HK-2 (cell line): ENCODE results near the gene MMAB.
"Not testable (repeated sequence)": the region's sequence is repeated elsewhere in the genome, so short reads cannot be mapped to it uniquely, and the experiment has no call there.

Source experiments
- DNase-seq: peaks from one replicate; pipeline ENCODE4 v3.0.0-alpha.2; 2018; ENCODE audit not compliant: unreplicated experiment

Gene MMAB

DNA sequence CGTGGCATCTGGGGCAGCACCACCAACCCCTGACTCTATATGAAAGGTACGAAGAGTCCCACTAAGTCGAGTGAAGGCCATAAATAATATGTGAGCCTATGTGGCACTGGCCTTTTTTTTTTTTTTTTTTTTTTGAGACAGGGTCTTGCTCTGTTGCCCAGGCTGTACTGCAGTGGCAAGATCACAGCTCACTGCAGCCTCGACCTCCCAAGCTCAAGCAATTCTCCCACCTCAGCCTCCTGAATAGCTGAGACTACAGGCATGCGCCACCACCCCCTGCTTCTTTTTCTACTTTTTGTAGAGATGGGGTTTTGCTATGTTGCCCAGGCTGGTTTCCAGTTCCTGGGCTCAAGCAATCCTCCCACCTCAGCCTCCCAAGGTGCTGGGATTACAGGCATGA lies 28.8 kb upstream of the MMAB start:
- not testable (repeated sequence) for DNase-seq

DNA sequence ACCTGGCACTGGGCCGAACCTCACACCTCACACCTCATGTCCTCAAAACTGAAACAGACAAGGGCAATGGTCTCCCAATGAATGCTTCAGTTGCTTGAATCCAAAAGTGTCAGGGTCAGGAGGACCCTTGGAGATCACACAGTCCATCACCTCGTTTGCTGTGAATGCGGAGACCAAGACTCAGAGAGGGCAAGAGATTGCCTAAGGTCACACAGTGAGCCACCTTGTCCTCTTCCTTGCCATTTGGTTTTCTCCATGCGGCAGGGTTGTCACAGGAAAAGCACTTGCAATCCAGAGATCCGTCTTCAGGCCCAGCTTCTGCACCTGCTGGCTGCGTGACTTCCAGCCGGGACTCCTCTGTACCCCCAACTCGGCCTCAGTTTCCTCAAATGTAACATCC lies 28.3 kb upstream of the MMAB start:
- no peak for DNase-seq

DNA sequence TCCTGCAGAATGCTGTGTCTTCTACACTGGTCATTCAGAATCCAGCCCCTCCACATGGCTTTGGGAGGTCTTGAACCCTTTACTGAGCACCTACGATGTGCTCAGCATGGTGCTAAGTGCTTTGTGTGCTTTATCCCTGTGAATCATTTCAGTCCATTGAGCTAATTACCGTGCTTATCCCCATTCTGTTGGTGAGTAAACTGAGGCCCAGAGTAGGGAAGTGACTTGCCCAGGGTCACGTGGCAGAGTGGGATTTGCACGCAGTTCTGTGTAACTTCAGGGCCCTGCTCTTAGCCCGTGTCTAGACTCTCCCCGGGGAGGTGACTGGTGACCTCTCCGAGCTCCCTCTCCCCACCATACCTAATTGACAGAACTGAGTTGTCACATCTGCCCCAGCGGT lies 27.7 kb upstream of the MMAB start:
- DNase-seq, result no peak

DNA sequence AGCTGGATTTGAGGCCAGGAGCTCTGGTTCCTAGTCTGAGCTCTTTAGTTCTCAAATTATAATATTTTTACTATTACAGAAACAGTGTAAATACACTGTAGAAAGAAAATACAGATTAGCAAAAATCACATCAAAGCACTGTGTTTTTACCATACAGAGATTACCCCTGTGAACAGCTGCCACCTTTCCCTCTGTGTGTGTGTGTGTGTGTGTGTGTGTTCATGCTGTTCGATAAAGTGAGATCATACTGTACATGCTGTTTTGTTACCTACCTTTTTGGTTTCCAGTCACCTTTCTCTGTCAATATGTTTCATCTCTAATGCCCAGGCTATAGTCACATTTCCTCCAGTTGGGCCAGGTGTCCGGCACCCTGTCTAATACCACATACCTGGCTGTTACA lies 27.2 kb upstream of the MMAB start:
- DNase-seq, result no peak

DNA sequence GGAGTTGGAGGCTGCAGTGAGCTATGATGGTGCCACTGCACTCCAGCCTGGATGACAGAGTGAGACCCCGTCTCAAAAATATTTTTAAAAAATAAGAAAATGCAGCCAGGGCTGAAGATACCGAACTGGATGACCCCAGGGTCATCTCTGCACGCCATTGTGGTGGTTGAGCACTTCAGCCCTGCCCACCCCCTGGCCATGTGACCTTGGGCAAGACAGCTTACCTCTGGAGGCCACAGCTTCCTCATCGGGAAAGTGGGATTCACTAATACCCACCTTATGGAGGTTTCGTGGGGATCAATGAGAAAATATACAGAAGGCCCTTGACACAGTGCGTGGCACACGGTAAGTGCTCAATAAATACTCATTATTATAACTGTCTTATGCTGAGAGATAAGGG lies 25.8 kb upstream of the MMAB start:
- DNase-seq, result no peak

DNA sequence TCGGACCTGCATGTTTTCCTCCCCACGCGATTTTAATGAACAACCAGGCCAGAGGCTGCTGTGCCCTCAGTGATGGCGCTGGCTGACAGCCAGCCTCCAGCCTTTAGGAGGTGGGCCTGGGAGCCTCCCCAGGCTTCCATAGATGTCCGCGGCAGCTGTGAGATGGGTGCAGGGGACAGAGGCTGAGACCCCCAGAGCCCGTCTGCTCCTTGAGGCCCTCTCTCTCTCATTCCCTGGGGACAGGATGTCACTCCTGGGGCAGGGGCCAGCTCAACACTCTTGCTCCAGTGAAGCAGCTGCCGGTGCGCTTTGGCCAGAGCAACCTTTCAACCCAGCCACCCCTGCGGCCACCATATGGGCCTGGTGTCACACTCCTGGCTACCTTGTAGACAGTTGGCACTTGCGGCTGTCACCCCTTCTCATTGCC lies 25.1 kb upstream of the MMAB start:
- DNase-seq, result no peak

DNA sequence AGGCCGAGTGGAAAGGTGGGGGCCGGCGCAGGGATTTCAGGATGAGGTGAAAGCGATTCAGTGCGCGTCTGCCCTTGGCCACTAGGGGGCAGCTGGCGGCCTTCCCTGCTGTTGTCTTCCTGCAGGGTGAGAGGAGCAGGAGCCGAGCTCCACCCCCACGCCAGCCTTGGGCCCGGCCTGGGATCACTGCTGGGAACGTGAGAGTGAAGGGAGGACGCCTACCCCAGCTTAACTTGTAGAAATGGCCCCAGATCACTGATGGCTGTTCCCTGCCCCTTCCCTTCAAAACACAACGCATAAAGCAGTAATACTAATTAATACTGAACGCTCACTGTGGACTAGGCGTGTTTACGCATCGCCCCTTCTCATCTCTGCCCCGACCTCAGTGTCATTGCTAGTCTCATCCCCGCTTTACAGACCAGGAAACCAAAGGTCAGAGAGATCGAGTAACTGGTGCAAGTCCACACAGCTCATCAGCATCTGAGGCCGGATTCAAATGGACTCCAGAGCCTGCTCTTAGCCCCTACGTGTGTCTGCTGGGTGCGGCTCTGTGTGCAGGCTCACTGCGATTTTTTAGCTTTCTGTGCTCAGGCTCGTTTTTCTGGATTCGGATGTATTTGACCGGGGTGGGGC lies 24.6 kb upstream of the MMAB start:
- peak; percentile 88 for DNase-seq

DNA sequence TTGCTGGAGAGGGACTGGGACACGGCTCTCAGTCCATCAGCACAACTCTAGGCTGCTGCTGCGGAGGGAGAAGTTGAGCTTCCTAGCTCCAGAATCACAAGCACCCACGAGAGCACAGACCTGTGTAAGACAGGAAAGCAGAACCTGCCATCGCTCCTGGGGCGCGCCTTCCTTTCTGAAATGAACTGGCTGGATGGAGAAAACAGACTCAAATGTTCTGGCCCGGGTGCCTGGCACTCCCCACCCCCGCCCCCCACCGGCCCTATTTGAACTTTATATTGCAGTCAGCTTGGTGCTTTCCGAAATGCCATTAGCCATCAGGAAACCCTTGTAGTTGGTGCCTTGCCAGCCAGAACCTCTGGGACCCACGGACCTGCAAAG lies 24.1 kb upstream of the MMAB start:
- DNase-seq, result no peak

DNA sequence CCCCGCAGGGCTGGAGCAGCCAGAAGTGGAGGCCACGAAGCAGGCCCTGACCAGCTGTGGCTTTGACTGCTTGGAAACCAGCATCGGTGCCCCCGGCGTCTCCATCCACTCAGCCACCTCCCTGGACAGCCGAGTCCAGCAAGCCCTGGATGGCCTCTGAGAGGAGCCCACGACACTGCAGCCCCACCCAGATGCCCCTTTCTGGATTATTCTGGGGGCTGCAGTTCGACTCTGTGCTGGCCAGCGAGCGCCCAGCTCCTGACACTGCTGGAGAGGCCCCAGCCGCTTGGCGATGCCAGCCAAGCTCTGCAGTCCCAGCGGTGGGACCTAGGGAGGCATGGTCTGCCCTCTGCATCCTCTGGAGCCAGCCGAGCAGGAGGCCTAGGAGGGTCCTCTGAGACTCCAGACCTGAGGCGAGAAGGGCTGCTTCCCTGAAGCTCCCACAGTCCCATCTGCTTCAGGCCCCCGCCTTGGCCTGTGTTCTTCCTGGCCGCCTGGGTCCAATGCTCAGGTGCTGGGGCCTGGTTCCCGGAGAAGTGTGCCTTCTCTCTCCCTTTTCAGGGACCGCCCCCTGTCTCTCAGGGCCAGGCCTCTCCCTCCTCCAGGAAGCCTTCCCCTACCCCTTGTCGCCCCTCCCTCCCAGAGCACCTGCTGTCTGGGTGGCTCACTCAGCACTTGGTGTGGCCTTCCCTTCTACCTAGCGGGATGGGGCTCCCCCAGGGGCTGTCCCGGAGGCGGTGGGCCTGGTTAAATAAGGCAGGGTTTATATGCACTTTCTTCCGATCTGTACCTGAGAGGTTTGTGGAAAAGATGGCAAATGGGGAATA lies 23.3 kb upstream of the MMAB start:
- DNase-seq, result no peak

DNA sequence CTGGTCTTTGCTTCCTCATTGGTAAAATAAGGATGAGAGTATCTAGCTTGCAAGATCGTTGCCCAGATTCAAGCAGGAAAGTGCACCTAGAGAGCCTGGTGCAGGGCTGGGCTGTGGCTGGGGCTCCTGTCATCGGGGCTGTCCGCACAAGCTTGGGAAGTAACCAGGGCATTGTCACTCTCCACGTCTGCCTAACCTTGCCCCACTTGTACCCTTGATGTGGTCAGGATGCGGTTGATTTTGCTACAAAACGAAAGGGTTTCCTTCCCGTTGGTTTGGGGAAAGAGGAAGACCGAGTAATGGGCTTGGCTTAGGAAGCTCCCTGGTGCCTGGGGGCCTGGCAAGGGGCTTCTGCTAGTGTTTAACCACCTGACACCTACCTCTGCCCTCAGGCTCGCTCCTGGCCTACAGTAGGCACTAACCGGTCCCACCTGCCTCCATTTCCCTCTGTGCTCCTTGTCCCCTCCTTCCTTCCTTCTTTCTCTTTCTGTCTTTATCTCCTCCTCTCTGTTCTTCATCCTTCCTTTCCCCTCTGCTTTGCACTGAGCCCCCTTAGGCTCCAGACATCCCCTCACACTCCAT lies 22.1 kb upstream of the MMAB start:
- no peak for DNase-seq

DNA sequence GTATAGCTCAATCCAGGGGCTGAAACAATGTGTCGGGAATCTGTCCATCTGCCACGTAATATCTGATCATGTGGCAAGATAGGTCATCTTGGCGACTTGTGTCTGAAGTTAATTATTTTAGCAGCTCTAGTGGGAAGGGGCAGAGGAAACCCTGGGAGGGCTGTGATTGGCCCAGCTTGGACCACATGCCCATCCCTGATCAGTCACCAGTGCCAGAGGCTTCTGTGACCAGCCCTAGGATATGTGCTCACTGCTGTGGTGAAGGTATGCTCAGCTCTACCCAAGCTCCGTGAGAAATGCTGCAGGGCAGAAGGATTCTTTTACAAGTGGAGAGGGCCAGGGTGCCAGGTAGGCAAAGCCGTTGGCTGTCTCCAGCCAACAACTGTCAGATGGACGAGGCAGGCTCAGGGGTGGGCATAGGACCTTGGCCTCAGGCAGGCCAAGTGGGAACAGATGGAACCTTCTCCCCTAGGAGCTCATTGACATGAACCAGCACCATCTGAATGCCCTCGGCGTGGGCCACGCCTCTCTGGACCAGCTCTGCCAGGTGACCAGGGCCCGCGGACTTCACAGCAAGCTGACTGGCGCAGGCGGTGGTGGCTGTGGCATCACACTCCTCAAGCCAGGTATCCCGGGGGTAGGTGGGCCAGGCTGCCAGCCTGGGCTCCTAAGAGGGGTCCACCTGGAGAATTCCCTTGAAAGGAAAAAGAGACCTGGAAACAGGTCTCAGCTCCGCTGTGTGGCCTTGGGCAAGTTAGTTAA lies 21.4 kb upstream of the MMAB start:
- DNase-seq, result no peak

DNA sequence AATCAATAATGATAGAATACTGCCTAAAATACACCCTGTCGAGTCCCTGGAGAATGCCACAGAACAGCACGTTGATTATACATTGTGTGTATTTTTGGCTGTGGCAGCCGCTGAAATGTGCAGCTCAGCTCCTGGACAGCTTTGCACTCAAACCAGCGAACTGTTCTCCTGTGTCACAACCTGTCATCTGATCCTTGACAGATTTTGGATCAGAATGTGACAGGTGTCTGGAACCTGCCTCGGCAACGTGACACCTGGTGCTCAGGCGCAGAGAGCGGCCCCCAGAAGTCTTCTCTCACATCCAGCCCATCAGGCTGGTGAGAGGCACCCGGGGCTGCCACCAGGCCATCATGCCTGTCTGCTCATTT lies 19.6 kb upstream of the MMAB start:
- no peak for DNase-seq

DNA sequence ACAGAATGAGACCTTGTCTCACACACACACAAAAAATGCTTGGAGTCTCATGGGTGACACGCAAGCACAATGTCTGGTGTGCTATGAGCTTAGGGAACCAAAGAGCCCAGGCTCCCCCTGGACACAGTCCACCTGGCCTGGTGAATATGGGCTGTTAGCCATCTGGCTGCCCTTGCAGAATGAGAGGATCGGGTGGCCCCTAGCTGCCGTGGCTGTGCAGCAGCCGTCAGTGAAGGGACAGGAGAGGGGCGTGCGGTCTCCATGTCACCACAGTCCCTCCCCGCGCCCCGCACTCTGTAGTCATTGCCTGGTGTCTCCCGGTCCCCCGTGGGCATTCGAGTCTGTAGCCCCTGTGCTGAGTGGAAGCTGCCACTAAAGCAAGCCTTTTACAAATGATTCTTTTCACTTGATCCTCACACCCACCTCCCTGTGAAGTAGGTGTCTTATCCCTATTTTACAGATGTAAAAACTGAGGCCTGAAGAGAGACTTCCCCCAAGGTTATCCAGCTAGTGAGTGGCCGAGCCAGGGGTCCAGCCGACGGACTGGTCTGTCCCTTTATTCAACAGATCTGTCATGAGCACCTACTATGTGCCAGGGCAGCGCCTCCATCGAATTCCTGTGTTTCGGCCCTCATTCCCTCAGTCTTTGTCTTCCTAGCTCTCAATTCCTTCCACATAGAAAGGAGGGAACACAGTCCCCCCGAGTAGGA lies 19.0 kb upstream of the MMAB start:
- no peak for DNase-seq

DNA sequence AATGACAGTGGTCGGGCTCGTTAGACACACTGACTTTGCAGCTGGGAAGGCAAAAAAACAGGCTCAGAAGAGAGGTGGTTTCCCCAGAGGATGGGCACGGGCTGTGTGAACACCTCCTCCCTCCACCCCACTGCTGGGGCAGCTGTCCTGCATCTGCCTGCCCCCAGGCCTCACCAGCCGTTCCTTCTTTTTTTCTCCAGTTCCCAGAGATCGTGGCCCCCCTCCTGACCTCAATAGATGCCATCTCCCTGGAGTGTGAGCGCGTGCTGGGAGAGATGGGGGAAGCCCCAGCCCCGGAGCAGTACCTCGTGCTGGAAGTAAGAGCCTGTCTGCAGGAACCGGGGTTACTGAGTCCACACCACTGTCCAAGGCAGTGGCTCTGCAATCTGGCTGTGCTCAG lies 17.7 kb upstream of the MMAB start:
- no peak for DNase-seq

DNA sequence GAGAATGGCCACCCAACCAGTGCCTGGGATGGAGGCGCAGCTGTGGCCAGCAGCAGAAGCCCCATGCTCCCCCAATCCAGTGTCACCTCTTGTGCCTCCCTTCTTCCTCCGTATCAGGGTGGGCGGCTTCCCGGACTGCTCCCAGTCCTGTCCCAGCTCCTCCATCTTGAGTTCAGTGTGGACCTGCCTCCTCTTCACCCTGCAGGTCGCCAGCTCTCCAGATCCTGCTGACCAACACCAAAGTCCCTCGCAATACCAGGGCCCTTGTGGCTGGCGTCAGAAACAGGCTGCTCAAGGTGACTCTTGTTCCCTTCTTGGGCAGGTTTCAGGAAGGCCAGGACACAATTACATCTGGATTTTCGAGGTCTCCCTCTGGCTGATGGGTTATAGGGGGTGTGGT lies 17.3 kb upstream of the MMAB start:
- DNase-seq, result no peak

DNA sequence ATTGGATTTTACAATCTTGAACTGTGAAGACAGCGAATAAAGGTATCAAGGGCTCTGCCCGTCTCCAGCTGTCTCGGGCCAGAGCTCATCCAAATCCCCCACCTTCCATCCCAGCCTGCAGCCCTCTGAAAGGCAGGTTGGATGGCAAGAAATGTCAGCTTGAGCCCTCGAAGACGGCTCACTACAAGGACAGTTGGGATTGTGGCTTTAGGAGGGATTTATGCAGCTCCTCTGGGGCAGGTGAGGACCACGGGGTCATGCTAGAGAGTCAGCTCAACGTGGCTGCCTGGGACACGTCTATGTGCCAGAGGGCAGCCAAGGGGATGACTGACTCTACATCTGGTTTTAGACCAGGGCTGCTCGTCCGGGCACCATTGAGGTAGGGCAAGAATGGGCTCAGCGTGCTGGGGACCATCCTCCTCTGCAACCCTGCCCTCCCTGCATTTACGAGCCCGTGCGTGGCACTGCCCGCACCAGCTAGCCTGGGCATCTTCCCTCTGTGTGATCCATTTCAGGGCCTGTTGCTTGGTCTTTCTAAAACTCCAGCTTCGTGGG lies 16.5 kb upstream of the MMAB start:
- DNase-seq, result no peak

DNA sequence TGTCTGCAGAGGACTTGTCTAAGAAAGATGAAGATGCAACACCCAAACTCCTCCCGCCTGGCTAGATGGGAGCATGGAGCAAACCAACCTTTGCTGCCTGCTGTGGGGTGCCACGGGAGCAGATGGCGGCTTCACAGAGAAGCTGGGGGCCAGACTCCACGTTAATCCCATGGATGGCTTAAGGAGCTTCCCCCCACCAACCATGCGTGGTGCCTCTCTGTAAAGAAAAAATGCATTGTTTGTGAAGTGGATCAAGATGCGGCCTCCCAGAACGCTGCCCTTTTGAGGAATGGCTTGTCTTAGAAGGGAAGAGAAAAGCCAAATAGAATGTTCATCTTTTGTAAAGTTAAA lies 15.9 kb upstream of the MMAB start:
- DNase-seq, result no peak

DNA sequence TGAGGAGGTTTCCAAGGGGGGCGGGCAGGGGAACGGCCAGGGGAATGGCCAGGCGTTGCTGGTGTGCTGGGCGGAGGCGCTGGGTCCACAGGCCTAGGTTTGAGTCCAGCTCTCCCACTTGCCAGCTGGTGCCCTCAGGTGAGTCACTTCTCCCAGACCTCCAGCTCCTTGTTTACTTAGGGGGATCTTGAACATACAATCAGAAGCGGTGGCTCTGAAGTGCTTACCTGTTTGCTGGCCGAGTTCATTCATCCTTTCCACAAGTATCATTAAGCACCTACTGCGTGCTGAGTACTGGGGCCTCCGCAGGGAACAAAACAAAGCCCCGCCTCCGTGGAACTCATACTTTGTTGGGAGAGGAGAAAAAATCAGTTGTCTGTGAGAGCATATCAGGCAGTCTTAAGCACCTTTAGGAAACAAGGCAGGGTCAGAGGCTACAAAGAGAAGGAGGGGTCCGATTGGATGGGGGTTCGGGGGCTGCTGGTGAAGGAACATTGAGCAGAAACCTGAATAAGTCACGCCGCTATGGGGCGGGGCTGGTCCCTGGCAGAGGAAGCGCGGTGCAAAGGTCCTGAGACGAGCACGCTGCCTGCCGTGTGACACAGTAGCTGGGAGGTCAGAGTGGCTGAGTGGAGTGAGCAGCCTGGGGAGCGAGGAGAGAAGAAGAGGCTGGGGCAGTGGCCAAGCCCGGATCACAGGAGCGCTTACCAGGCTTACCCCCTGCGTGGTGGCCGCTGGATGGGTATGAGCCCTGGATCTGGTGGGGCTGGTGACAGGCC lies 15.3 kb upstream of the MMAB start:
- DNase-seq, result no peak

DNA sequence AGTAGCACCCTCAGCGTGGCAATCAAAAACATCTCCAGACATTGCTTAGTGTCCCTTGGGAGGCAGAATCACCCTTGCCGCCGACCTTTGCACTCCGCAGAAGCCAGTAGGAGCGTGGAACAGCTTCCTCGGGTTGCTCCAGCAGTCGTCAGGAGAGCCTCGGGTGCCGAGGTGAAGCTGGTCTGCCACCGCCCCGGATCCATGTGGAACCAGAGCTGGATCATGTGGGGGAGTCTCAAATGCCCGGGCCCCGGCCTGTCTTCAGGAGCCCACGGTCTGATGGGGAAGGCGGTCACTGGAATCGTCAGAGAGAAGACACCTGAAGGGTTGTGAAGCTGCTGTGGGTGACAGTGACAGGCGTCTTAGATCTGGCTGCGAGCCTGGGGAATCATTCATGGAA lies 14.6 kb upstream of the MMAB start:
- no peak for DNase-seq

DNA sequence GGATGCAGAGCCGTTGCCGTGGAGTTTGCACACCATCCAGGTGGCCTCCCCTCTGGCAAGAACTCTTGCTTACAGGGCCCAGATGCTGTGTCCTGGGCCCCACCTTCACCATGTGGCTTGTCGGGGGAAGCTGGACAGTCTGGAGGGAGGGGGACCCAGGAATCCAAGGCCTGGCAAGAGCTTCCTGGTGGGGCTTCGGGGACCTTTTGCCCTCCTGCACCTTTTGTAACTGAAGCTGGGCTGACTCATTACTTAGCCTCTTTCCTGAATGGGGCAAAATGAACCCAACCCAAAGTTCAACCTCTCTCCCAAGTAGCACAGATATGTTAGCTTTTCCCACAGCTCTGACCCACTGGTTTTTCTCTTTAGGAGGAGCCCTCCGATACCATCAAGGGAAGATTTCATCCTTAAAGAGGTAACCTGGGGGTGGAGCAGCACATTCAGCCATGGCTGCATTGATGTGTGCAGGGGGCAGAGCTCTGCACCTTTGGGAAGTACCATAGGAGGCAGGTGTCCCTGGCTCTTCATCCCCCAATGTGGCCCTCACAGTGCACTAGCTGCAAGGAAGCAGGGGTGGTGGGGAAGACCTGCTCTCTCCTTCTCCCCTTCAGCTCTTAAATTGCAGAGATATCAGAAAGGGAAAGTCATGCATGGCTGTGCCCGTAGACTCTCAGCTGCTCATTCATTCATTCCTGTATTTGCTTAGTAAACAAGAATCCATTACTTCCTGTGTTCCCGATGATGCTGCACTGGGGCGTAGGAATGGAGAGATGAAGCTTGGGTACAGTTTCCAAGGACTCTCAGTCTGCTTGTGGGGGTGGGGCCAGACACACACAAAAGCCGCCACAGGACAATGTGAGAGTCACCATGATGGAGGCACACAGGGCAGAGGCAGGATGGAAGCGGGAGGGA lies 13.3 kb upstream of the MMAB start:
- DNase-seq, result no peak
